Ascending aorta (tissue), 2 donors: ENCODE data around the gene PRR14L. TPM values are rescaled to one million over a fixed set of nuclear protein-coding genes. Genes with fewer than 3 reads are reported as not detected.

Experiments
- DNase-seq, 2 donors: peaks; one replicate each; pipeline ENCODE4 v3.0.0-alpha.2; 2019; ENCODE audit warnings: low spot score in 2 of 2
- H3K27ac ChIP-seq, 2 donors: fragments of 200-600 bp; sonication (generic); one replicate each; pipeline ENCODE4 v1.5.1; 2016 to 2017; ENCODE audit warnings: mild to moderate bottlenecking in 1 of 2
- H3K27me3 ChIP-seq: fragments of 200-600 bp; sonication (generic); one replicate; pipeline ENCODE4 v1.5.1; 2017
- H3K36me3 ChIP-seq, 2 donors: fragments of 200-600 bp; sonication (generic); one replicate each; pipeline ENCODE4 v1.5.1; 2016
- H3K4me1 ChIP-seq, 2 donors: fragments of 200-600 bp; sonication (generic); one replicate each; pipeline ENCODE4 v1.5.1; 2016 to 2017; ENCODE audit warnings: mild to moderate bottlenecking in 1 of 2
- H3K4me3 ChIP-seq, 2 donors: fragments of 200-600 bp; sonication (generic); one replicate each; pipeline ENCODE4 v1.5.1; 2016 to 2017; ENCODE audit warnings: mild to moderate bottlenecking in 1 of 2
- H3K9me3 ChIP-seq, 2 donors: fragments of 200-600 bp; sonication (generic); one replicate each; pipeline ENCODE4 v1.5.1; 2016
- CTCF ChIP-seq, 3 experiments: fragments of 200-600 bp in 2 of 3; fragments of 450-650 bp in 1 of 3; sonication (generic) in 2 of 3; IDR thresholded peaks; one replicate each; pipeline ENCODE4 v1.5.1; 2016 to 2019; ENCODE audit warnings: antibody characterized with exemption in 3 of 3, mild to moderate bottlenecking in 1 of 3, moderate library complexity in 1 of 3
- intact Hi-C: fragments of 100-400 bp; cut with DNase I; formaldehyde crosslinking; loops from one replicate; pipeline ENCODE4 v1.15.1; 2023
- total RNA-seq: library from RNA; depleted of rRNA; stranded (reverse); fragments of >200 nt; gene quantifications from one replicate; pipeline ENCODE4 v1.1.0, GENCODE V29; 2016

Gene PRR14L
- total RNA-seq, 1 donor from 2014 or later: 17.2 TPM

- no peaks in the 10 kb centered on the region for H3K4me1 ChIP-seq
- no peak for DNase-seq
- peaks cover 9 to 33% of the 10 kb centered on the region in 2 donors for H3K36me3 ChIP-seq
- H3K9me3 ChIP-seq: no peaks in the 10 kb centered on the region
- intact Hi-C loops: no loop called here
- no peak for TF ChIP-seq CTCF (IDR thresholded peaks at IDR 0.05)
- no peak overlapping the region for H3K4me3 ChIP-seq
- H3K27ac ChIP-seq: no peak overlapping the region
- H3K27me3 ChIP-seq: no peaks in the 10 kb centered on the region
Measured at GRCh38 chr22:31651664-31652063, 98.3 kb downstream of the PRR14L start.

- intact Hi-C loops: no loop called here
- H3K36me3 ChIP-seq: peaks cover 9 to 41% of the 10 kb centered on the region in 2 donors
- H3K4me3 ChIP-seq: no peak overlapping the region
- TF ChIP-seq CTCF (IDR thresholded peaks at IDR 0.05): no peak
- no peaks in the 10 kb centered on the region for H3K9me3 ChIP-seq
- no peak for DNase-seq
- H3K4me1 ChIP-seq: no peaks in the 10 kb centered on the region
- no peaks in the 10 kb centered on the region for H3K27me3 ChIP-seq
- H3K27ac ChIP-seq: no peak overlapping the region
Measured at GRCh38 chr22:31650391-31650790, 99.5 kb downstream of the PRR14L start.

- H3K27ac ChIP-seq: no peak overlapping the region
- TF ChIP-seq CTCF (IDR thresholded peaks at IDR 0.05): no peak
- intact Hi-C loops: no loop called here
- DNase-seq: no peak
- no peaks in the 10 kb centered on the region for H3K4me1 ChIP-seq
- no peaks in the 10 kb centered on the region for H3K9me3 ChIP-seq
- no peaks in the 10 kb centered on the region for H3K27me3 ChIP-seq
- no peak overlapping the region for H3K4me3 ChIP-seq
- H3K36me3 ChIP-seq: peaks cover 9 to 48% of the 10 kb centered on the region in 2 donors
Measured at GRCh38 chr22:31647523-31648320, 102.2 kb downstream of the PRR14L start.

GRCh38 chr22:31647066-31647465, 102.9 kb downstream of the PRR14L start:
- no peaks in the 10 kb centered on the region for H3K4me1 ChIP-seq
- no peak overlapping the region for H3K4me3 ChIP-seq
- no peaks in the 10 kb centered on the region for H3K9me3 ChIP-seq
- no peak for DNase-seq
- no peak overlapping the region for H3K27ac ChIP-seq
- no peaks in the 10 kb centered on the region for H3K27me3 ChIP-seq
- peaks cover 9 to 48% of the 10 kb centered on the region in 2 donors for H3K36me3 ChIP-seq
- intact Hi-C loops: no loop called here
- no peak for TF ChIP-seq CTCF (IDR thresholded peaks at IDR 0.05)

GRCh38 chr22:31646186-31647019, 103.5 kb downstream of the PRR14L start:
- peaks cover 9 to 48% of the 10 kb centered on the region in 2 donors for H3K36me3 ChIP-seq
- TF ChIP-seq CTCF (IDR thresholded peaks at IDR 0.05): no peak

More at GRCh38 chr22:31646186-31647019, 103.5 kb downstream of the PRR14L start:
- Histone ChIP-seq H3K27me3 (no peaks in the 10 kb centered on the region), H3K27ac (no peak overlapping the region), H3K4me3 (no peak overlapping the region), H3K4me1 (no peaks in the 10 kb centered on the region), H3K9me3 (no peaks in the 10 kb centered on the region)
- DNase-seq: no peak
- intact Hi-C loops: no loop called here
